ENCODE results near the gene TCF4.

DNA sequence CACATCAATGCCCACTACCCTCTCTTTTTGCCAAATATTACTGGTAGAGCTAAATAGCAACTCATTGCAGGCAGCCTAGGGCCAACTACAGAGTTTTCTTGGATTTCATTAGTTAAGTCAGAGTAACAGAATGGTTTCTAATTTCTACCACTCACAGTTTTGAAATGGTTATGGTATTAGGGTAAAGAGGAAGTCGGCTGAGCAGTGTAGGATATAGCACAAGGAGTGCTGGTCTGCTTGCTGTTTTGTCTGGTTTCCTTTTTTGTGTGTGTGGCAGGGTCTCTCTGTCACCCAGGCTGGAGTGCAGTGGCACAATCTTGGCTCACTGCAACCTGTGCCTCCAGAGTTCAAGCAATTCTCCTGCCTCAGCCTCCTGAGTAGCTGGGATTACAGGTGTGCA is 339.5 kb downstream of the TCF4 start:
- TF ChIP-seq EZH2 (IDR thresholded peaks at IDR 0.05) (no peak), POLR2AphosphoS5 (IDR thresholded peaks at IDR 0.05; ENCODE audit: borderline replicate concordance, low read depth, low read length) (no peak), FOXP2 (optimal IDR thresholded peaks at IDR 0.05; ENCODE audit: control extremely low read depth, extremely low read length, insufficient read depth) (no peak)
